A673 (cell line): ENCODE measurements around the gene FOXF1. TPM values are rescaled to one million over a fixed set of nuclear protein-coding genes. Genes with fewer than 3 reads are reported as not detected.

ENCODE experiments used
- BruUV-seq: library from RNA; stranded (reverse); fragments of 400-500 nt; replicated peaks from 2 replicates; lab custom pipeline; 2021; lab: Mats Ljungman, UMichigan
- CTCF ChIA-PET: fragments of 300-600 bp; sonication (Branson Sonifier 250); formaldehyde crosslinking; loops from one replicate; lab custom pipeline; 2022; ENCODE audit warnings: antibody characterized with exemption; lab: Charles Lee
- POLR2A ChIA-PET: fragments of 300-600 bp; sonication (Branson Sonifier 250); formaldehyde crosslinking; loops from one replicate; lab custom pipeline; 2022; ENCODE audit warnings: antibody characterized with exemption; ENCODE audit not compliant: low non-redundant PET; lab: Charles Lee
- DNase-seq: peaks from one replicate; pipeline ENCODE4 v3.0.0-alpha.2; 2015; ENCODE audit warnings: low spot score
- H3K27ac ChIP-seq: fragments of 200-600 bp; sonication (generic); 2 replicates; pipeline ENCODE4 v1.5.1; 2016; ENCODE audit warnings: mixed run types, low read depth, mild to moderate bottlenecking, mixed read lengths, antibody characterized with exemption, low read length; ENCODE audit not compliant: poor library complexity, severe bottlenecking
- H3K27me3 ChIP-seq: fragments of 200-600 bp; sonication (generic); replicated peaks from 2 replicates; pipeline ENCODE4 v1.6.1; 2017; ENCODE audit warnings: mixed run types, low read depth, mild to moderate bottlenecking, mixed read lengths, antibody characterized with exemption, low read length; ENCODE audit not compliant: insufficient read depth, poor library complexity
- H3K36me3 ChIP-seq: fragments of 200-600 bp; sonication (generic); 2 replicates; pipeline ENCODE4 v1.6.1; 2016; ENCODE audit warnings: mixed run types, mild to moderate bottlenecking, mixed read lengths, antibody characterized with exemption, low read length; ENCODE audit not compliant: insufficient read depth, poor library complexity, severe bottlenecking
- H3K4me1 ChIP-seq: fragments of 200-600 bp; sonication (generic); 2 replicates; pipeline ENCODE4 v1.6.1; 2017; ENCODE audit warnings: mixed run types, mild to moderate bottlenecking, mixed read lengths, antibody characterized with exemption, low read length; ENCODE audit not compliant: insufficient read depth, poor library complexity, severe bottlenecking
- H3K4me3 ChIP-seq: fragments of 200-600 bp; sonication (generic); 2 replicates; pipeline ENCODE4 v1.5.1; 2016; ENCODE audit warnings: low read depth, mixed run types, mild to moderate bottlenecking, mixed read lengths, low read length; ENCODE audit not compliant: poor library complexity, severe bottlenecking
- H3K9me3 ChIP-seq: fragments of 200-600 bp; sonication (generic); 2 replicates; pipeline ENCODE4 v1.6.1; 2016; ENCODE audit warnings: mixed run types, low read depth, mild to moderate bottlenecking, mixed read lengths, antibody characterized with exemption, low read length; ENCODE audit not compliant: poor library complexity, severe bottlenecking
- CTCF ChIP-seq: fragments of 300-800, 200-600 bp; sonication (generic); conservative IDR thresholded peaks from 2 replicates; pipeline ENCODE4 v1.5.1; 2017; ENCODE audit warnings: low read depth, mild to moderate bottlenecking, antibody characterized with exemption, low read length, moderate library complexity, mixed read lengths
- EZH2 ChIP-seq: fragments of 200-600 bp; sonication (generic); IDR thresholded peaks from 2 replicates; pipeline ENCODE4 v1.6.1; 2017; ENCODE audit warnings: borderline replicate concordance, low read depth, mild to moderate bottlenecking, mixed read lengths, antibody characterized with exemption, low read length; ENCODE audit not compliant: poor library complexity, severe bottlenecking
- intact Hi-C: fragments of 100-400 bp; cut with micrococcal nuclease; formaldehyde crosslinking; loops from one replicate; pipeline ENCODE4 v1.10.0; 2022; ENCODE audit not compliant: unreplicated experiment
- total RNA-seq: library from RNA; stranded (reverse); gene quantifications from 2 replicates; pipeline ENCODE4 v1.2.3, GENCODE V29; 2021

The FOXF1 gene
- total RNA-seq, 1 experiment from 2014 or later: not detected

GRCh38 chr16:86533767-86534351 is 23.5 kb downstream of the FOXF1 start:
- Histone ChIP-seq H3K27ac (no peak overlapping the region), H3K9me3 (no peaks in the 10 kb centered on the region), H3K36me3 (peaks cover 3% of the 10 kb centered on the region), H3K4me1 (no peaks in the 10 kb centered on the region), H3K4me3 (no peak overlapping the region), H3K27me3 (no peaks in the 10 kb centered on the region)
- TF ChIP-seq CTCF (no peak), EZH2 (no peak)
- BruUV-seq: no TSS peak
- DNase-seq: no peak
- CTCF ChIA-PET: no interaction called here
- POLR2A ChIA-PET: no interaction called here
- intact Hi-C loops: no loop called here

- Histone ChIP-seq H3K36me3 (peaks cover 4% of the 10 kb centered on the region), H3K9me3 (no peaks in the 10 kb centered on the region), H3K27me3 (no peaks in the 10 kb centered on the region), H3K4me3 (no peak overlapping the region), H3K27ac (no peak overlapping the region), H3K4me1 (no peaks in the 10 kb centered on the region)
- DNase-seq: no peak
- ChIA-PET POLR2A (no interaction called here), CTCF (no interaction called here)
- TF ChIP-seq EZH2: no peak
- TF ChIP-seq CTCF: no peak
- intact Hi-C loops: no loop called here
- BruUV-seq: no TSS peak
Measured at GRCh38 chr16:86534779-86535615, 24.7 kb downstream of the FOXF1 start.

GRCh38 chr16:86536621-86537020 is 26.3 kb downstream of the FOXF1 start:
- intact Hi-C loops: no loop called here
- no peaks in the 10 kb centered on the region for H3K9me3 ChIP-seq
- CTCF ChIA-PET: no interaction called here

More at GRCh38 chr16:86536621-86537020, 26.3 kb downstream of the FOXF1 start:
- Histone ChIP-seq H3K4me1 (no peaks in the 10 kb centered on the region), H3K36me3 (peaks cover 17% of the 10 kb centered on the region), H3K4me3 (no peak overlapping the region), H3K27me3 (no peaks in the 10 kb centered on the region), H3K27ac (no peak overlapping the region)
- DNase-seq: no peak
- TF ChIP-seq CTCF (no peak), EZH2 (no peak)
- no TSS peak for BruUV-seq
- POLR2A ChIA-PET: no interaction called here
